Smooth muscle cell (in vitro differentiated cells): Measurements from ENCODE around the gene CRYGS. TPM values are rescaled to one million over a fixed set of nuclear protein-coding genes. Genes with fewer than 3 reads are reported as not detected.
A peak's percentile ranks its signal among the peaks of the same experiment; 100 is the strongest.
"Not testable (repeated sequence)": the region's sequence is repeated elsewhere in the genome, so short reads cannot be mapped to it uniquely, and the experiment has no call there.

Experiments used
- DNase-seq: peaks from one replicate; lab custom pipeline; 2025; ENCODE audit not compliant: unreplicated experiment; lab: John Stamatoyannopoulos, UW
- H2AFZ ChIP-seq: fragments of 200-600 bp; sonication (generic); 2 replicates; pipeline ENCODE4 v1.6.0; 2016; ENCODE audit warnings: antibody characterized with exemption, low read depth, mild to moderate bottlenecking
- H3F3A ChIP-seq: fragments of 200-600 bp; sonication (generic); 2 replicates; pipeline ENCODE4 v1.6.0; 2017; ENCODE audit warnings: antibody characterized with exemption, low read depth
- H3K27ac ChIP-seq: fragments of 200-600 bp; sonication (generic); 2 replicates; pipeline ENCODE4 v1.5.1; 2016; ENCODE audit warnings: low read depth, mild to moderate bottlenecking
- H3K27me3 ChIP-seq: fragments of 200-600 bp; sonication (generic); 2 replicates; pipeline ENCODE4 v1.6.1; 2016; ENCODE audit warnings: low read depth, mild to moderate bottlenecking
- H3K36me3 ChIP-seq: fragments of 200-600 bp; sonication (generic); 2 replicates; pipeline ENCODE4 v1.5.1; 2016; ENCODE audit warnings: low read depth
- H3K4me1 ChIP-seq: fragments of 200-600 bp; sonication (generic); 2 replicates; pipeline ENCODE4 v1.5.1; 2016; ENCODE audit warnings: low read depth
- H3K4me2 ChIP-seq: fragments of 200-600 bp; sonication (generic); 2 replicates; pipeline ENCODE4 v1.6.0; 2016; ENCODE audit warnings: mild to moderate bottlenecking
- H3K4me3 ChIP-seq: fragments of 200-600 bp; sonication (generic); 2 replicates; pipeline ENCODE4 v1.5.1; 2016; ENCODE audit warnings: mild to moderate bottlenecking
- H3K79me2 ChIP-seq: fragments of 200-600 bp; sonication (generic); 2 replicates; pipeline ENCODE4 v1.6.0; 2016; ENCODE audit warnings: low read depth, mild to moderate bottlenecking
- H3K9ac ChIP-seq: fragments of 200-600 bp; sonication (generic); 2 replicates; pipeline ENCODE4 v1.6.0; 2016; ENCODE audit warnings: low read depth
- H3K9me3 ChIP-seq: fragments of 200-600 bp; sonication (generic); replicated peaks from 2 replicates; pipeline ENCODE4 v1.5.1; 2016; ENCODE audit warnings: low read depth
- H4K20me1 ChIP-seq: fragments of 200-600 bp; sonication (generic); 2 replicates; pipeline ENCODE4 v1.6.0; 2016; ENCODE audit warnings: low read depth
- WGBS: methylation state at CpG from one replicate; pipeline ENCODE4 v1.1.7; 2016; ENCODE audit warnings: low lambda C conversion rate; 5-methylcytosine and 5-hydroxymethylcytosine counted together
- polyA plus RNA-seq: library from polyadenylated mRNA; unstranded; fragments of >200 nt; fragmentation: Nextera tagmentation; extraction: Ambion mirVana; gene quantifications from 2 replicates; pipeline ENCODE4 v1.2.1, GENCODE V29; 2016
- total RNA-seq: library from RNA; depleted of rRNA; stranded (reverse); fragments of >200 nt; gene quantifications from 2 replicates; pipeline ENCODE4 v1.2.3, GENCODE V29; 2014
- TF ChIP-seq, protein P1 (sequence below): fragments of 200-600 bp; sonication (generic); IDR thresholded peaks from 2 replicates; pipeline ENCODE4 v1.5.1; 2017; ENCODE audit warnings: borderline replicate concordance, mild to moderate bottlenecking, antibody characterized with exemption; ENCODE audit not compliant: insufficient read depth, poor library complexity, severe bottlenecking

Gene CRYGS
- total and polyA plus RNA-seq, 2 experiments from 2014 or later: 5.5 to 6.6 TPM

DNA sequence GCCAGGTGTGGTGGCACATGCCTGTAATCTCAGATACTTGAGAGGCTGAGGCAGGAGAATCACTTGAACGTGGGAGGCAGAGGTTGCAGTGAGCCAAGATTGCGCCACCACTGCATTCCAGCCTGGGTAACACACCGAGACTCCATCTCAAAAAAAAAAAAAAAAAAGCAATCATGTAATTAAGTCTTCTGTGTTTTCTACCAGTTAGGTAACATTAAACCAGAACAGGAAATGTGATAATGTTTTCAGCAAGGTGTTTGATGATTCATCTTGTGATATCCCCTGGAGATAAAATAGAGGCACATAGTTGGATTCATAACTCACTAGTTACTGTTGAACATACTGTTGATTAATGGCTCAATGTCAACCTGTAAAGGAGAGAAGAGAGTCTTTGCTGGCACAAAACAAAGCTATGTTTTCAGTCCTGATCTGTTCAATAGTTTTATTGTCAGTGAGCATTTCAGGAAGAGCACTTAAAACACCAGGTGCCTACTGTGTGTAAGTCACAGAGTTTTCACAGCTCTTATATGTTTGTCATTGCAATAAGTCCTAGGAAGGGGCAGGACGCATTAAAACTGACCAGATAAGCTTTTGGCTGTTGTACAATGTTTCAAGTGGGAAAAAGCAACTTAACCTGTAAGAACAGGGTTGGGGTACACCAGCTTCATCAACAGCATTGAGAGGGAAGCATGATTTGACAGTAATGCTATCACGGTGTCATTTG lies 45.8 kb upstream of the CRYGS start:
- Histone ChIP-seq H3F3A (no peaks in the 10 kb centered on the region), H3K4me3 (no peak overlapping the region), H3K9ac (no peak overlapping the region), H2AFZ (no peak overlapping the region), H3K79me2 (no peaks in the 10 kb centered on the region), H3K9me3 (no peaks in the 10 kb centered on the region), H3K27me3 (no peaks in the 10 kb centered on the region), H3K36me3 (peaks cover 7% of the 10 kb centered on the region), H3K27ac (no peak overlapping the region), H3K4me1 (no peaks in the 10 kb centered on the region), H3K4me2 (no peak overlapping the region), H4K20me1 (no peaks in the 10 kb centered on the region)
- WGBS: 76% methylated on average over 5 of the region's 5 CpGs
- no peak for DNase-seq
- TF ChIP-seq, protein P1, sequence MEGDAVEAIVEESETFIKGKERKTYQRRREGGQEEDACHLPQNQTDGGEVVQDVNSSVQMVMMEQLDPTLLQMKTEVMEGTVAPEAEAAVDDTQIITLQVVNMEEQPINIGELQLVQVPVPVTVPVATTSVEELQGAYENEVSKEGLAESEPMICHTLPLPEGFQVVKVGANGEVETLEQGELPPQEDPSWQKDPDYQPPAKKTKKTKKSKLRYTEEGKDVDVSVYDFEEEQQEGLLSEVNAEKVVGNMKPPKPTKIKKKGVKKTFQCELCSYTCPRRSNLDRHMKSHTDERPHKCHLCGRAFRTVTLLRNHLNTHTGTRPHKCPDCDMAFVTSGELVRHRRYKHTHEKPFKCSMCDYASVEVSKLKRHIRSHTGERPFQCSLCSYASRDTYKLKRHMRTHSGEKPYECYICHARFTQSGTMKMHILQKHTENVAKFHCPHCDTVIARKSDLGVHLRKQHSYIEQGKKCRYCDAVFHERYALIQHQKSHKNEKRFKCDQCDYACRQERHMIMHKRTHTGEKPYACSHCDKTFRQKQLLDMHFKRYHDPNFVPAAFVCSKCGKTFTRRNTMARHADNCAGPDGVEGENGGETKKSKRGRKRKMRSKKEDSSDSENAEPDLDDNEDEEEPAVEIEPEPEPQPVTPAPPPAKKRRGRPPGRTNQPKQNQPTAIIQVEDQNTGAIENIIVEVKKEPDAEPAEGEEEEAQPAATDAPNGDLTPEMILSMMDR: no peak

DNA sequence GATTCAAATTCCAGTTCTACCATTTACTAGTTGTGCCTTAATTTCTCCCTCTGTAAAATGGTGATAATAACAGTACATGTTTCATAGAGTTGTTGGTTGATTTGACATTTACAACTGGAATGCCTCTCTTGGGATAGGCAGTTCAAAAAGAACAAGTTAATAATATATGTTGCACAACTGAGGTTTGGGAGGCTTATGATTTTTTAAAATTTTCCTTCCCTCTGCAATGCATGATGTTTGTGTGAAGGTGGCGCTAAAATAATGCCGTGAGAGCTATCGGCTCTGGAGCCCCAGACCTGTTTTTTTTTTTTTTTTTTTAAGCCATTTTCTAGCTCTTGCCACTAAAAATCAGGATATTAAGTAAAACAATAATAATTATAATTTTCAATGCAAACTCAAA lies 44.9 kb upstream of the CRYGS start:
- H3K27ac ChIP-seq: peak overlapping the region; percentile 77
- DNase-seq: no peak
- H3K4me1 ChIP-seq: no peaks in the 10 kb centered on the region
- no peak overlapping the region for H2AFZ ChIP-seq
- H3K36me3 ChIP-seq: peaks cover 9% of the 10 kb centered on the region
- H3K4me3 ChIP-seq: no peak overlapping the region
- H3K9ac ChIP-seq: peak overlapping the region; percentile 5
- WGBS: 62% methylated on average over 3 of the region's 3 CpGs
- no peaks in the 10 kb centered on the region for H3K27me3 ChIP-seq
- no peaks in the 10 kb centered on the region for H3K9me3 ChIP-seq
- H3F3A ChIP-seq: no peaks in the 10 kb centered on the region
- peak overlapping the region; percentile 35 for H3K4me2 ChIP-seq
- no peaks in the 10 kb centered on the region for H4K20me1 ChIP-seq
- TF ChIP-seq, protein P1: peak; percentile 21
- no peaks in the 10 kb centered on the region for H3K79me2 ChIP-seq

DNA sequence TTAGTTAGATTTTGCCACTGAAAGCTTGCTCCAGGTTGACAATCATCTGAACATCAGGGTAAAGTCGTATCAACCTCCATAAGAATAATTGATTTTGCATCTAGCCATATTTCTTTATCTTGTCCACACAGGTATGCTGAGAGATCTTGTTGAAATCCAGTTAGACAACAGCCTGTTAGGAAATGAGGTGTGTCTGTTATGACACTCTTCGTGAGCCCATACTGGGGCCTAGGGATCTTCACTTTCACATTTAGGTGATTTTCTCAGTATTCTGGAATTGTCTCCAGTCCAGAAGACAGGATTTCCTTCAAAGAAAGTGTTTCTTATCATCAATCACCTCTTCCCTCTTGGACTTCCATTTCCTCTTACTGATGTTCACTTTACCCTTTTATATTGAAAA lies 44.5 kb upstream of the CRYGS start:
- no peak overlapping the region for H2AFZ ChIP-seq
- H3K4me2 ChIP-seq: peak overlapping the region; percentile 35
- 64% methylated on average over 2 of the region's 2 CpGs for WGBS
- DNase-seq: no peak
- no peaks in the 10 kb centered on the region for H3K79me2 ChIP-seq
- H4K20me1 ChIP-seq: no peaks in the 10 kb centered on the region
- no peaks in the 10 kb centered on the region for H3K27me3 ChIP-seq
- peak overlapping the region; percentile 5 for H3K9ac ChIP-seq
- no peaks in the 10 kb centered on the region for H3K4me1 ChIP-seq
- peaks cover 14% of the 10 kb centered on the region for H3K36me3 ChIP-seq
- TF ChIP-seq, protein P1: no peak
- no peak overlapping the region for H3K4me3 ChIP-seq
- H3F3A ChIP-seq: no peaks in the 10 kb centered on the region
- H3K27ac ChIP-seq: peak overlapping the region; percentile 77
- H3K9me3 ChIP-seq: no peaks in the 10 kb centered on the region

GRCh38 chr3:186587183-186587582 lies 43.0 kb upstream of the CRYGS start:
- Histone ChIP-seq H3K27me3 (no peaks in the 10 kb centered on the region), H3K36me3 (peaks cover 25% of the 10 kb centered on the region), H3K9me3 (no peaks in the 10 kb centered on the region), H3K27ac (no peak overlapping the region), H3K4me1 (no peaks in the 10 kb centered on the region), H3K9ac (no peak overlapping the region), H3K4me2 (no peak overlapping the region), H3K4me3 (no peak overlapping the region), H3K79me2 (no peaks in the 10 kb centered on the region), H4K20me1 (no peaks in the 10 kb centered on the region), H2AFZ (no peak overlapping the region), H3F3A (peaks cover 3% of the 10 kb centered on the region)
- DNase-seq: no peak
- TF ChIP-seq, protein P1: no peak

GRCh38 chr3:186586245-186586644 lies 42.1 kb upstream of the CRYGS start:
- H3K27ac ChIP-seq, DNase-seq, H3K4me2 ChIP-seq, H3K9me3 ChIP-seq, H4K20me1 ChIP-seq, H3K79me2 ChIP-seq, H3K9ac ChIP-seq, H3K4me3 ChIP-seq, H3K4me1 ChIP-seq, H3F3A ChIP-seq, H2AFZ ChIP-seq, H3K27me3 ChIP-seq: not testable (repeated sequence)
- 81% methylated on average over 9 of the region's 9 CpGs for WGBS
- peaks cover 29% of the 10 kb centered on the region for H3K36me3 ChIP-seq
